CD4-positive, alpha-beta T cell treated with Interleukin-10 for 1 hour (primary cell): ENCODE measurements around the gene IQGAP3.
"Not testable (repeated sequence)": the region's sequence is repeated elsewhere in the genome, so short reads cannot be mapped to it uniquely, and the experiment has no call there.

Experiments used
- DNase-seq: peaks from one replicate; pipeline ENCODE4 v3.0.0-alpha.2; 2020

Gene IQGAP3, protein sequence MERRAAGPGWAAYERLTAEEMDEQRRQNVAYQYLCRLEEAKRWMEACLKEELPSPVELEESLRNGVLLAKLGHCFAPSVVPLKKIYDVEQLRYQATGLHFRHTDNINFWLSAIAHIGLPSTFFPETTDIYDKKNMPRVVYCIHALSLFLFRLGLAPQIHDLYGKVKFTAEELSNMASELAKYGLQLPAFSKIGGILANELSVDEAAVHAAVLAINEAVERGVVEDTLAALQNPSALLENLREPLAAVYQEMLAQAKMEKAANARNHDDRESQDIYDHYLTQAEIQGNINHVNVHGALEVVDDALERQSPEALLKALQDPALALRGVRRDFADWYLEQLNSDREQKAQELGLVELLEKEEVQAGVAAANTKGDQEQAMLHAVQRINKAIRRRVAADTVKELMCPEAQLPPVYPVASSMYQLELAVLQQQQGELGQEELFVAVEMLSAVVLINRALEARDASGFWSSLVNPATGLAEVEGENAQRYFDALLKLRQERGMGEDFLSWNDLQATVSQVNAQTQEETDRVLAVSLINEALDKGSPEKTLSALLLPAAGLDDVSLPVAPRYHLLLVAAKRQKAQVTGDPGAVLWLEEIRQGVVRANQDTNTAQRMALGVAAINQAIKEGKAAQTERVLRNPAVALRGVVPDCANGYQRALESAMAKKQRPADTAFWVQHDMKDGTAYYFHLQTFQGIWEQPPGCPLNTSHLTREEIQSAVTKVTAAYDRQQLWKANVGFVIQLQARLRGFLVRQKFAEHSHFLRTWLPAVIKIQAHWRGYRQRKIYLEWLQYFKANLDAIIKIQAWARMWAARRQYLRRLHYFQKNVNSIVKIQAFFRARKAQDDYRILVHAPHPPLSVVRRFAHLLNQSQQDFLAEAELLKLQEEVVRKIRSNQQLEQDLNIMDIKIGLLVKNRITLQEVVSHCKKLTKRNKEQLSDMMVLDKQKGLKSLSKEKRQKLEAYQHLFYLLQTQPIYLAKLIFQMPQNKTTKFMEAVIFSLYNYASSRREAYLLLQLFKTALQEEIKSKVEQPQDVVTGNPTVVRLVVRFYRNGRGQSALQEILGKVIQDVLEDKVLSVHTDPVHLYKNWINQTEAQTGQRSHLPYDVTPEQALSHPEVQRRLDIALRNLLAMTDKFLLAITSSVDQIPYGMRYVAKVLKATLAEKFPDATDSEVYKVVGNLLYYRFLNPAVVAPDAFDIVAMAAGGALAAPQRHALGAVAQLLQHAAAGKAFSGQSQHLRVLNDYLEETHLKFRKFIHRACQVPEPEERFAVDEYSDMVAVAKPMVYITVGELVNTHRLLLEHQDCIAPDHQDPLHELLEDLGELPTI (N-terminal part only)

DNA sequence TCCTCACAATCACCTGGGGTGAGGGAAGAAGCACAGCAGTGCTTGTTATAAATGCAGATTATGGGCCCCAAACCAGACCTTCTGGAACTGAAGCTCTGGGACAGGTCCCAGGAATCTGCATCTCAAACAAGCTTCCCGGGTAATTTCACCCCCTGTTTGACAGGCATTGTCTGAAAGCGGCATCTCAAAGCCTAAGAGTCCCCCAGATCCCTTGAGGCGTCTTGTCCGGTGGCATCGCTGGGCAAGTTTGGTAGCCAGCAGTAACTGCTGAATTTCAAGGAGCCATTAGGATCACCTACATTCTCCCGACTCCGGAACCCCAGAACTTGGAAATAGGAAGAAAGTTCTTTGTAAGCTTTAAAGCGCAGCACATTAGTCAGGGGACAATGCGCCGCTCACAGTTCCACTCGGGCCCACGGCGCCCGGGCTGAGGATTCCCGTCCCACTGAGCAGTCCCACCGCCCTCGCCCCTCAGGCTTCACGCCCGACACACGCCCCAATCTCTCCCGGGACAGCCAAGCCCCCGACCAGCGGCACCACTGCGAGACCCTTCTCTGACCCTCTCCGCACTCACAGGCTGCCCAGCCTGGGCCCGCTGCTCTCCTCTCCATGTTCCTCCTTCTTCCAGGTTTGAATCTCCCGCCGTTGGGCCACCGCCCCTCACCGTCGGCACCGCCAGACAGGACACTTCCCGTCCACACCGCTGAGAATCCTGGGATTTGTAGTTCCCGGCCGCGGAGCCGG, at the start of gene IQGAP3:
Gene IQGAP3, minus strand, starts transcription at position 647 of the 744 bp plus-strand sequence. Its CDS starts 36 bp downstream, at position 611.
- DNase-seq = peak; percentile 82

DNA sequence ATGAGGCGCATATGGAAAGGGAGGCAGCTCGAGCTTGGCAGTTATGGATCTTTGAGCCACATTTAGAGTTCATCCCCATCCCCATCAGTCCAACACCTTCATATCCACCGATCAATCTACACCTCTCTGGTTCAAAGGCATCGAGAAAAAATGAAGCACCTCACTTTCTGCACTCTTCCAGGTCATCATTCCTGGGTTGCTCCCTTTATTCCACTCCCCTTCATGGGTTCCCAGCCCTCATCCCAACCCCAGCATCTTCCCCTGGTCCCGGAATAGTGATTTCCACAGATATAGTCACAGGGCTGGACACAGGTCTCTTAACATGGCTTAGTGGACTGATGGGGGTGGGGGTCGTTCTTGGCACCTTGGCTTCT, 47.2 kb upstream of the IQGAP3 start:
- DNase-seq = no peak

DNA sequence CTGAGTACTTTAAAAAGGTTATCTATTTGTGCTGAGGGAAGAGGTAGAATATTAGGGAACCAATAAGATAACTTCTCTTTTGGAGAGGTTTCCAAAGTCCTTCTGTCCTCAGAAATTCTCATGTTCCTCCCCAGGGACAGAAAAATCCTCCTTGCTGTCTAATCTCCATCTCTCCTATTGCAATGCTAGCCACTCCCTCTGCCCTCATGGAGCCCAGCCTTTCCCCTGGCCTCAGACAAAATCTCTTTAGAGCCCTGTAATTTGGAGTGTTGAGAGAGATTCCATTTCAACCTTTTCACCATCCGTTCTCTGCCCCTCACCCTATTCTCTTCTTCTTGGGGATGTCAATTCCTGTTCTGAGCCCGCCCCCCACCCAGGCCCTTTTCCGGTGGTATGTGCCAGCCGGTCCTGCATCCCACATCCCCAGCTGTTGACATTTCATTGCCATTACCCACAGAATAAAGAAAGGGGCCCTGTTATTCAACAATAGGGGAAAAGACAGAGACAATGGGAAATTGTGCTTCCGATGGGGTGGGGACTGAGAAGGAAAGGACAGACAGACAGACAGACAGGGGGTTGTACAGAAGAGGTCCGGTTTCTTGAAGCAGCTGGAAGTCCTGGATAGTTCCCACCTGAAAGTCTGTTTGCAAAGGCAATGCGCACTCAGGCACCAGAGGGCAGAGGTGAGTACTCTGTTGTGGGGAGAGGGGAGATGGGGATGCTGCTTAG, 46.7 kb upstream of the IQGAP3 start, which contains the start of gene HAPLN2:
Gene HAPLN2, plus strand, starts transcription at position 563 of the 729 bp plus-strand sequence. CDS start 4,076 bp downstream, outside the sequence.
- peak; percentile 14 for DNase-seq

DNA sequence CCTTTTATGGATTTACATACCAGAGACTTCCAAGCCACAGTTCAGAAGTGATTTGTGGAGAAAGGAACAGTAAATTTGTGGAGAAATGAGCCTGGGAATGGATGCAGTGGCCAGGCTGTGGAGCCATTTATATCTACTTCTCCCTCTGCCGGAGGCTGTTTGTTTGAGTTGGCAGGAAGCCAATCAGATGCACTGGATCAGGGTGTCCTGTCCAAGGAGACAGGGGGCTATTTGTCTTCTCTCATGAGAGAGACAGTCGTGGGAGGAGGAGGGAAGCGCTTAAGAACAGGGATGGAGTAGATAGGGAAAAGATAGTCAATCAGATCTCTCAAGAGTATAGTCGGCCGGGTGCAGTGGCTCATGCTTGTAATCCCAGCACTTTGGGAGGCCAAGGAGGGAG, 44.1 kb upstream of the IQGAP3 start:
- no peak for DNase-seq

DNA sequence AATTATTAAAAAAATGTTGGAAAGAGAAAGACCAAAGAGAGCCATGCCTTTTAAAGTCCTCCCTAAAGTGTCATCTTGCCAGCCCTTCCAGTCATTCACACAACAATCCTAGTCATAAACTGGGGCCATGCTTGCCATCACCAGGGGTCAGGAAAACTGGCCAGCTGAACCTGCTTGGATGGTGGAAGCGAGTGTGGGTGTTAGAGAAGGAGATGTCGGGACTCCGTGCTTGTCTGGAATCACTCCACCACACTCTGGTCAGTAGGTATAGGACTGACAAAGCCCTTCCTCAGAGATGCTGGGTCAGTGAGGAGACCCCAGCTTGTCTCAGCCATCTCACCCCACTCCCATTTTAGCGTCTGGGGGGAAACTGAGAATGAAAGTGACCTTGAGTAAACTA, 43.6 kb upstream of the IQGAP3 start:
- no peak for DNase-seq

DNA sequence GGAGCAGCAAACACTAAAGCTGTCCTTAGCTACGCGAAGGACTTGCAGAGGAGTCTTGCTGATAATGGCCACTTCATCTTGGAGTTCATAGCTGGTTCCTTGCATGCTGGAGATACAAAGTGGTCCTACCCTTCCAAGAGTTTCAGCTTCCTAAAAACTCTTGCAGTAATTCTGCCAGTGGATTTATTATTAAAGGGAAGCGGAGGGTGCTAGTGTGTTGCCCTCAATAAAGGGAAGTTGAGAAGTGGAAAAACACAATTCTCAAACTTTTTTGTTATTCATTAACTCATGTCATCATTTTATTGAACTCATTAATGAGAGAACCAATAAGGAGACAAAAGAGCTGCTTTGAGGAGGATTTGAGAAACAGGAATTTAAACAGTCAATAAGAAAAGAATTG, 40.3 kb upstream of the IQGAP3 start:
- DNase-seq = no peak

DNA sequence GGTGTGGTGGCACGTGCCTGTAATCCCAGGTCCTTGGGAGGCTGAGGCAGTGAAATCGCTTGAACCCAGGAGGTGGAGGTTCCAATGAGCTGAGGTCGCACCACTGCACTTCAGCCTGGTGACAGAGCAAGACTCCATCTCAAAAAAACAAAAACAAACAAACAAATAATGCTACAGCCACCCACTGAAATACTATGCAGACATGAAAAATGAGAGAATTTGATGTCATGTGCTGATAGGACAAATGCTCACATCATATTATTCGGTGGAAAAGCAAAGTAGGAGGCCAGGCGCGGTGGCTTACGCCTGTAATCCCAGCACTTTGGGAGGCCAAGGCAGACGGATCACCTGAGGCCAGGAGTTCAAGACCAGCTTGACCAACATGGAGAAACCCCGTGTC, 37.7 kb upstream of the IQGAP3 start:
- not testable (repeated sequence) for DNase-seq

DNA sequence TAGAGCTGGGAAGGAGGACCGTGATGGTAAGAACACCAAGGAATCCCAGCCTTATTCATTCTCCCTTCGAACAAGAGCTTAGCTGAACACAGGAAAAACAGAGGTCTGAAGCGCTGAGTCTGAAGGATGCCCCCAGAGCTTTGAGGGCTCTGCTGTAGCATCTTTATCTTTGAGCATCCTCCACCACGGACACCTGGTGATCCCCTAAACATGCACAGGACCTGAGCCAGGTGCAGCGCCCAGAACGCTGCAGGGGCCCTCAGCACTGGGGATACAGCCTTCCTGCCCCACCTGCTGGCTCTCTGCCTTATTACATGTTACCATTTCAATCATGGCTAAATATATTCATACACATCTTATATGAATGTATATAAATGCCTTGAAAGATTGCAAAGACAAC, 36.6 kb upstream of the IQGAP3 start:
- peak; percentile 67 for DNase-seq

DNA sequence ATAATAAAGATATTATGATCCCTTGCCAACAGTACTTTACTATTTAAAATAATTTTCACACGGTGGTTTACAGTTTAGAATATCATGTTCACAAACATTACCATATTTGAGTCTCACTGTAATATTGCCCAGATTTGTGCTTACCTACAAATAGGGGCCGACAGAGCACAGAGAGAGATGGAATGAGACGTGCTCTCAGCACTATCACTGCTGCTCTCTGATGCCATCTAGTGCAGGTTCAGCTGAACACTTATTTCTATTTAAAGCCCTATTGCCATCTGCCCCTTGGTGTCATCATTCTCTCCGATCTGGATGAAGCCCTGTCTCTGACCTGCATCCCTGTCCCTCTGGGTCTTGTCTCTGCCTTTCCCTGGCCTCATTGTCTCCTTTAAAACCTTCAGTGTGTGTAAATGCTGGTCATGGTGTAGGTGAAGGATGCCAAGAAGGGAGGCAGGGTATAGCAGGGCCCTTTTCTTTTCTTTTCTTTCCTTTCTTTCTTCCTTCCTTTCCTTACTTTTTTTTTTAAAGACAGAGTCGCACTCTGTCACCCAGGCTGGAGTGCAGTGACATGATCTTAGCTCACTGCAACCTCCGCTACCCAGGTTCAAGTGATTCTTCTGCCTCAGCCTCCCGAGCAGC, 35.8 kb upstream of the IQGAP3 start:
- DNase-seq = peak; percentile 81

DNA sequence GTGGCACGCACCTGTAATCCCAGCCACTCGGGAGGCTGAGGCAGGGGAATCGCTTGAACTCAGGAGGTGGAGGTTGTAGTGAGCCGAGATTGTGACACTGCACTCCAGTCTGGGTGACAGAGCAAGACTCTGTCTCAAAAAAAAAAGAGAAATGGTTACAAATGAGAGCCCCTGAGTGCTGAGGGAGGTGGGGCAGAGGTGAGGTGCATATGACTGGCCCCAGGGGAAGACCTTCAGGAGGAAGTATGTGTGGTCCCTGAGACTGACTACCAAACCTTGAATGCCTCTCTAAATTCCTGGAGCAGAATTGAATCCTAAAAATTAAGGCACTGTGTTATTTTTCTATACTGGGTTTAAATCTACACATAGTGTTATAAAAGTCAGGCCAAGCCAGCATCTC, 35.0 kb upstream of the IQGAP3 start:
- not testable (repeated sequence) for DNase-seq

DNA sequence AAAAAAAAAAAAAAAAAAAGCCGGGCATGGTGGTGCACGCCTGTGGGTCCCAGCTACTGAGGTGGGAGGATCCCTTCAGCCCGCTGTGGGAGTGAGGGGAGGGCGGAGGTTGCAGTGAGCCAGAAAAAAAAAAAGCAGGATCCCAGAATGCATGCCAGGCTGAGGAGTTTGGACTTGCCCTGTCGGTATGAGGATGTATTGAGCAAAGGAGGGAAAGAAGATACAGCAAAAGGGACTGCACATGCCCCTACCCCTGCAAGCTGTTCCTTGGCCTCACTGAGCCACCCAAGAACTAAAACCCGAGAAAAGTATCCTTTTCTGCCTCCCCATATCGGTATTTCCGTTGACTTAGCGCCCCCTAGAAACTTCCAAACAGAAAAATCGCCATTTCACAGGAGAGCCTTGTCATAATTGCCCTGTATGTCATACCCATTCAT, 30.2 kb upstream of the IQGAP3 start:
- peak; percentile 33 for DNase-seq

DNA sequence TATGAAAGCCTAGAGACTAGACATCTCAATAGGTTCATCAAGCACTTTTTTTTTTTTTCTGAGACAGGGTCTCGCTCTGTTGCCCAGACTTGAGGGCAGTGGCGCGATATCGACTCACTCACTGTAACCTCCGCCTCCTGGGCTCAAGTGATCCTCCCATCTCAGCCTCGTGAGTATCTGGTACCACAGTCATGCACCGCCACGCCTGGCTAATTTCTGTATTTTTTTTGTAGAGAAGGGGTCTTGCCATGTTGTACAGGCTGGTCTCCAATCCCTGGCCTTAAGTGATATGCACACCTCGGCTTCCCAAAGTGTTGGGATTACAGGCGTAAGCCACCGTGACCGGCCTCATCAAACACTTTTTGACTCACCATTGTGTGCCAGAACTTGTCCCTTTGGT, 29.5 kb upstream of the IQGAP3 start:
- no peak for DNase-seq

DNA sequence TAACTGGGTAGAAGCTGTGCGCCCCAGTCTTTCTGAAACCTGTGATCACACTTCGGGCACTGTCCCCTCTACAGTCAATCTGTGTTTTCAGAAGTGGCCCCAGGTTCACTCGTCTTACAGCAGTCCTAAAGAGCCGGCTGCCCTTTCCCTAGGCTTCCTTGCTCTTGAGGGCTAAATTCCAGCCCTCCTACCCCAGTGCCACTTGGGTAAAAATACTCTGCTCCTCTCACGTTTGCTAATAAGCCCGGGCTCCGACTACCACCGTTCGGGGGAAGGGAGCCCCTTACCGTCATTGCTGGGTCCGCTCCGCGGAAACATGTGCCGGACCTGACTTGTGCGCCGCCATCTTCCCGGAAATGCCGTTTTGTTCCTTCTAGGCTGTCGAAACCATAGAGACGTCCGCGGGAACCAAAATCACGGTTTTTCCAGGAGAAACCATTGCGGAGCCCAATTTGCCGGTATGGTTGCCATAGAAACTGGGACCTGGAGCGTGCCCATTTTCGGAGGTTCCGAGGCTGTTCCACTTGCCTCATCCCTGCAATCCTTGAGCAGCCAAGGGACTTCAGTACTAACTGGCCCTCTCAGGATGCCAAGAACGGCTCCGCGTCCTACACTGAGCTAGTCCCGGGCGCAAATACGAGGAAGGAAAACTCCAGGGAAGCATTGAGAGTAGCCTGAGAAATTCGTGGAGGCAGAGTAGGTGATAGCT, 28.9 kb upstream of the IQGAP3 start, which contains the start of gene GPATCH4:
Gene GPATCH4, minus strand, starts transcription at position 358 of the 709 bp plus-strand sequence.
- peak; percentile 86 for DNase-seq

DNA sequence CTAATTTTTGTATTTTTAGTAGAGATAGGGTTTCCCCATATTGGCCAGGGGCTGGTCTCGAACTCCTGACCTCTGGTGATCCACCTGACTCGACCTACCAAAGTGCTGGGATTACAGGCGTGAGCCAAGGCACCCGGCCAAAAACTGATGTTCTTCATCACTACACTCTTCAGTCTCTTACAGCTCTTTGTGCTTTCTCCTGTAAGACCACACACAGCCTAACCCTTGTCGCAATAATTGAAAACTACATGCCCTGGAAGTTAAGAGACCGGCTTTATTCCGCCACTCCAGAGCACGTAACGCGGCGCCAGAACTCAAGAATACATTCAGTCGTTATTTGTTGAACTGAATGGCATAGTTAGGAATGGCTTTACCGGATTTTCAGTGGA, 28.4 kb upstream of the IQGAP3 start:
- DNase-seq = no peak

DNA sequence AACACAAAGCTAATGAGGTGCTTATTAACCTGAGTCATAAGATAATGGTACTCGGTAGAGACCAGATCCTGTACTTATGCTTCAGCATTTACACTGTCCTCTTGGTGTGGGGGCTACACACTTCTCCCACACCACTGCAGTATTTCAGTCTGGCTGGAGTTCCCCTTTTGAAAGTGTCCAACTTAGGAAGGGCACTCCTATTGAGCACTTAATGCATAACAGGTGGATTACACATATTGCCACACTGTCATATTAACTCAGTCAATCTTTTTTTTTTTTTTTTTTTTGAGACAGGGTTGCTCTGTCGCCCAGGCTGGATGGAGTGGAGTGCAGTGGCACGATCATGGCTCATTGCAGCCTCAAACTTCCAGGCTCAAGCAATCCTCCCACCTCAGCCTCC, 27.4 kb upstream of the IQGAP3 start:
- peak; percentile 48 for DNase-seq

DNA sequence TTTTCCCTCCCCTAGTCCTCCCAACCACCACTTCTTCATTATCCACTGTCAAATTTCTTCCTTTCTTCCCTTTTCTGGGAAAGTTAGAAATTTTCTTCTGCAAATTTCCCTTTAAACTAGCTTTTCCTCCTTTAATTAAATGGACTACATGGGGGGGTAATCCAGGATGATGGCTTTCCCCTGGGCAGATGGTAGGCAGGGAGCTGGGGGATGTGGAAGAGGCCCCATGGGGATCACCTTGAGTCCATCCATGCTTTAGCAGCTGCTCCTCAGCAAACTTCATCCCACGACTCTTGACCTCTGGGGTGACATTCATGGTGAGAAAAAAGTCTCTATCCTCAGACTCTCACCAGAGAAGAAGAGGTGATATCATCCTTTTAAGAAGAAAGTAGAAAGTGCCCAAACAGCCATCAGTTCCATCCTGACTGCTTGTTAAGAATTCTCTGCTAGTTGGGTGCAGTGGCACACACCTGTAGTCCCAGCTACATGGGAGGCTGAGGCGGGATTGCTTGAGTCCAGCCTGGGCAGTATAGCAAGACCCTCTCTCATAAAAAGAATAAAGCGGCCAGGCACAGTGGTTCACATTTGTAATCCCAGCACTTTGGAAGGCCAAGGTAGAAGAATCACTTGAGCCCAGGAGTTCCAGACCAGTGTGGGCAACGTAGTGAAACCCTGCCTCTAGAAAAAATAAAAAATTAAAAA, 26.5 kb upstream of the IQGAP3 start:
- no peak for DNase-seq

DNA sequence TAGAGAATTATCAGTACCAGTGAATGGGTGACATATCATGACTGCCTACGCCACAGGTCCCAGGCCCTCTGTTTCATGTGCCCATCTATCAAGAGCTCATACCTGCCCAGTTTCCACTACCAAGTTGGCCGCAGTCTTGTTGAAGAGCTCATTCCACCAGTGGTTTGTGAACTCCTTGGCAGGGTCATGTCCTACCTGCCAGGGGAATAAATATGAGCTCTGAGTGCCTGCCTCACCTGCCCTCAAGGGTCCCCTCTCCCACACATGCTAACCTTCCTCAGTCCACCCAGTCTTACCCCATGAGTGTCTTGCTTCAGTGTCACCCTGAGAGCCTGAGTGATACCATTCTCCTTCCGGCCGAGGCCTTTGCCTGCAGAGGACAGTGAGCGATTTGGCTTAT, 25.8 kb upstream of the IQGAP3 start:
- DNase-seq = no peak

DNA sequence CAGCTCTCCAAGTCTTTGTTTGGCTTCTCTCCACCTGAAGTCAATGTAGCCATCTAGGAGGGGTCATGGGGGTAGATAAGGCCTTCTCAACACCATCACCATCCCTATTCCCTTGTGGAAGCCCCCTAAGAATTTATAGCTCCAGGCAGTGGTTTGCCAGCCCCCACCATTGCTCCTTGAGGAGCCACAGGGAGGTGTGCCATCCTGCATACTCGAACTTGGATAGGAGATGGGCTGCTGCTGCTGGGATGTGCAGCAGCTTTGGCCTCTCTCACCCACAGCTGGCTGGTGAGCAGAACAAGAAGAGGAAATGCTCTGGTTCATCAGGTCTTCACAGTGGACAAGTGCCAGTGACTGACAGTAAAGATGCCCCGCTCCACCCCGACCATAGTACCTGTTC, 24.1 kb upstream of the IQGAP3 start:
- no peak for DNase-seq

DNA sequence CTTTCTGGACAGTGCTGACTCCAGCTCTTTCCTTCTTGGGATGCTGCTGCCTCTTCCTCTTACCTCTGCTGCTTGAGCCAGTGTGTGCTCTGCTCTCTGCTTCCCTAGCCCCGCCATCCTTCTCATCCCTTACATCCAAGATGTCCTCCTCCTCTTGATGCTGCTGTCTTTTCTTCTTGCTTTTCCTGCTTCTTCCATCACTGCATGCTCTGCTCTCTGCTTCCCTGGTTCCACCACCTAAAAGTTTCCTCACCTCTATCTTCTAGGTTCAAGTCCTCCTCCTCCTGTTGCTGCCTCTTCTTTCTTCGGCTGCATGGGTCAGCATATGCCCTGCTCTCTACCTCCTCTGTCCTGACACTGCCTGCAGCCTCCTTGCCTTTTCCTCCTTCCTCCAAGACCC, 22.7 kb upstream of the IQGAP3 start:
- DNase-seq = no peak
